ENCODE measurements around the gene NONO.
A peak's percentile ranks its signal among the peaks of the same experiment; 100 is the strongest.
"Not testable (repeated sequence)": the region's sequence is repeated elsewhere in the genome, so short reads cannot be mapped to it uniquely, and the experiment has no call there.

Gene NONO

GRCh38 chrX:71283403-71284143 is at the start of gene NONO:
TSS of gene NONO (plus strand) at chrX:71283635. CDS start at chrX:71290638, 7,003 bp downstream.
- DNase-seq (ENCODE audit: low read depth in 2 of 2): peak; percentile 60 to 67

- DNase-seq (ENCODE audit: low read depth in 2 of 2): no peak
Observed at GRCh38 chrX:71235482-71235881, 48.0 kb upstream of the NONO start.

GRCh38 chrX:71236836-71237235 is 46.6 kb upstream of the NONO start:
- DNase-seq (ENCODE audit: low read depth in 2 of 2): no peak

- no peak for DNase-seq (ENCODE audit: low read depth in 2 of 2)
Observed at GRCh38 chrX:71239781-71240180, 43.7 kb upstream of the NONO start.

- DNase-seq (ENCODE audit: low read depth in 2 of 2): no peak
Observed at GRCh38 chrX:71241301-71241700, 42.1 kb upstream of the NONO start.

- DNase-seq (ENCODE audit: low read depth in 2 of 2): no peak
Observed at GRCh38 chrX:71244359-71245128, 38.9 kb upstream of the NONO start.

GRCh38 chrX:71245159-71245558 is 38.3 kb upstream of the NONO start:
- no peak for DNase-seq (ENCODE audit: low read depth in 2 of 2)

GRCh38 chrX:71250841-71251240 is 32.6 kb upstream of the NONO start:
- DNase-seq (ENCODE audit: low read depth in 2 of 2): no peak

GRCh38 chrX:71251466-71251973 is 31.9 kb upstream of the NONO start:
- peak in 1 of 2 experiments; percentile 30 for DNase-seq (ENCODE audit: low read depth in 2 of 2)

GRCh38 chrX:71252221-71252620 is 31.2 kb upstream of the NONO start:
- DNase-seq (ENCODE audit: low read depth in 2 of 2): no peak

GRCh38 chrX:71253253-71254091 is 30.0 kb upstream of the NONO start:
- DNase-seq (ENCODE audit: low read depth in 2 of 2): peak in 1 of 2 experiments; percentile 19

GRCh38 chrX:71254092-71254963 is 29.1 kb upstream of the NONO start, which contains the start of gene ZMYM3:
TSS of gene ZMYM3 (minus strand) at chrX:71254140. CDS start at chrX:71253255, 885 bp downstream.
- DNase-seq (ENCODE audit: low read depth in 2 of 2): peak; percentile 58 to 59

- DNase-seq (ENCODE audit: low read depth in 2 of 2): no peak
Observed at GRCh38 chrX:71256051-71256450, 27.4 kb upstream of the NONO start.

- no peak for DNase-seq (ENCODE audit: low read depth in 2 of 2)
Observed at GRCh38 chrX:71256856-71257255, 26.6 kb upstream of the NONO start.

GRCh38 chrX:71268624-71269023 is 14.8 kb upstream of the NONO start:
- DNase-seq (ENCODE audit: low read depth in 2 of 2): not testable (repeated sequence)

- DNase-seq (ENCODE audit: low read depth in 2 of 2): no peak
Observed at GRCh38 chrX:71269801-71270395, 13.5 kb upstream of the NONO start.

GRCh38 chrX:71272313-71272712 is 11.1 kb upstream of the NONO start:
- DNase-seq (ENCODE audit: low read depth in 2 of 2): not testable (repeated sequence)

- not testable (repeated sequence) for DNase-seq (ENCODE audit: low read depth in 2 of 2)
Observed at GRCh38 chrX:71281300-71281699, 2.1 kb upstream of the NONO start.

- peak in 1 of 2 experiments; percentile 35 for DNase-seq (ENCODE audit: low read depth in 2 of 2)
Observed at GRCh38 chrX:71282514-71283402, 677 bp upstream of the NONO start.
